Measurements from ENCODE around the gene MYO1D.

MYO1D gene

DNA sequence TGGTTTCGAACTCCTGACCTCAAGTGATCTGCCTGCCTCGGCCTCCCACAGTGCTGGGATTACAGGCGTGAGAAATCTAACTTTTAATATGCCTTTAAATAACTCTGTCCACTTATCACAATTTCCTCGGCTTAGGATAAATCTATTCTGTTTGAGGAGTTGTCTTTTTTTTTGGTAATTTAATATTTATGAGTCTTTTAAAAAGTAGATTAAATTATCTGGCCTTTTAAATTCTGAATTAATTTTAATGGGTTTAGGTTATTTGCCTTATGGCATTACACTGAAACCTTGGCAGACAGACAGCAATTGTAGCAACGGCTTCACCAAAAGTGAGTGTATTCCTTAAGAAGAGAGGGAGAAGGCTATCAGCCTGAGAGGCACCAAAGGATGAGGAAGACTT, 66.2 kb downstream of the MYO1D start:
- DNase-seq = no peak

DNA sequence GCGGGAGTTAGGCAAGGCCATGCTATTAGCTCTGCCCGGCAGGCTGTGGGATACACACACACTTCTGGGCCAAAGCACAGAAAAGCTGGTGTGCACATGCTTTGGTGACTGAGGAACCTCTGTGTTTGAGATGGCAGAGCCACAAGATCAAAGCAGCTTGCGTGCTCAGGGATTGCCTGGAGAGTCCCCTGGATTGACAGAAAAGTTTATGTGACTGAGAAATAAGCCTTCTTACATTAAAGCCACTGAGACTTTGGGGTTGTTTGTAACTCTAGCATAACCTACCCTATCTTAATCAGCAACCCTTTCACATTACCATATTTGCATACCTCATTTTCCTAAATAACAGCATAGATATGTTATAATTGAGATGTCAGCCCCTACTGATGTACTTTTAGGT, 69.3 kb downstream of the MYO1D start:
- DNase-seq = no peak

DNA sequence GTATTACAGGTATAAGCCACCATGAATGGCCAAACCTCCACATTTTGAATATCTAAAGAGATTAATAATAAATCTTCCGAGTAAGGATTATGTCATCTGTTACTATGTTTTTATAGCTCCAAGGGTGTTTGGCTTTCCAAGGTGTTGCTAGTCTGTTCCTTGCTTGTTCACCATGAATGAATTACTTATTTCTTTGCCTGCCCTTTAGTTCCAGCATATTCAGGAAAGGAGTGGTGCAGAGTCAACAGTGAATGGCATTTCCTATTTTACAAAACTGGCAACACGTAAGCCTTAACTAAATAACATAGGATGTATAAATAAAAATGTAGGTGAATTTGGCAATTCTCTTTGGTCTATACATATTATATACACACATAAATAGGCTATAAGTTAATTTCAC, 70.3 kb downstream of the MYO1D start:
- DNase-seq = no peak

DNA sequence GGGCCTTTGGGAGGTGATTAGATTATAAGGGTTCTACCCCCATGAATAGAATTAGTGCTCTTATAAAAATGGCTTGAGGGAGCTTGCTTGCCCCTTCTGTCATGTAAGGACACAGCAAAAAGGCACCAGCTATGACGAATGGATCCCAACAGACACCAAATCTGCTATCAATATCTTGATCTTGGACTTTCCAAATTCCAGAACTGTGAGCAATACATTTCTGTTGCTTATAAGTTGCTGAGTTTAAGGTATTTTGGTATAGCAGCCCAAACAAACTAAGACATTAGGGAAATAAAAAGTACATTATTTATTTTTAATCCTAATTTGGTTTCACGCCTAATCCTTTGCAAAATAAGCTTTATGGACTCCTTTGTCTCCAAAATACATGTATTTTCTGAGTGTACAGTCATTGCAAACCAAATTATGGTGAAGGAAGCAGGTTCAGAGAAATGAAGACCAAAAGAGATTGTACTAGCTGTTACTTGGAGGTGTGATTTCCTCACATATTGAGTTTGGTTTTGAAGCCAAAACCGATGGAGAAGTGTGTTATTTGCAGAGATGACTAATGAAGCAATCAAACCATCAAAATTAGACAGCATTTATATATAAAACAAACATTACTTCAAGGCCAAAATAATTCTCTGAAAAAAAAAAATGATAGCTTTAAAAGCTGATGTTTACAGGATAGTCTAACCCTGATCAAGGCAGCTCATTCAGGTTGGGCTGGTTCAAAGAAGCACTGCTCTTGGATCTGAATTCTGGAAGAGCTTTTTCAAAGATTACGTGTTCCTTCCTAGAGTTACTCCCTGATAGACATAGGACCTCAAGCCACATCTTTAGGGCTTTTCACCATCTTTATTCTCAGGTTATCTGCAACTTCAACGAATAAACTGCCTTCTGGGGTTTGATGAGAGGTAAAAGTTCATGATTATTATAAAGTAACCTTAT, 71.6 kb downstream of the MYO1D start:
- no peak for DNase-seq

DNA sequence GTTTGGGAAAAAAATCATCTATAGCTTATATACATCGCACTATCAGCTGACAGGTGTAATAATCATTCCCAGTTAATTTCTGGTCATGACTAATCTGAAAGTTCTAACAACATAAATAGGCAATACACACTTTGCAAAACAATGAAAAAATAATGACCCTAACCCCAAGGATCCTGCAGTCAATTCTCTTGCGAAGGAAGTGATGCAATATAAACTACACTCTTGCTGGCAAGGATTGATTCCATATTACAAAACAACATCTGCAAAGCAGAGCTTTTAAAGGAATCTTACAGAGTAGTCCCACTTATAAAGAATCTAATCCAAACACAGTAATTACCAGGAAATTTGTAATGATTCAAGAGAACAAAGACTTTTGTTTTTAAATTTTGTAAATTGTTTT, 73.4 kb downstream of the MYO1D start:
- DNase-seq = no peak

DNA sequence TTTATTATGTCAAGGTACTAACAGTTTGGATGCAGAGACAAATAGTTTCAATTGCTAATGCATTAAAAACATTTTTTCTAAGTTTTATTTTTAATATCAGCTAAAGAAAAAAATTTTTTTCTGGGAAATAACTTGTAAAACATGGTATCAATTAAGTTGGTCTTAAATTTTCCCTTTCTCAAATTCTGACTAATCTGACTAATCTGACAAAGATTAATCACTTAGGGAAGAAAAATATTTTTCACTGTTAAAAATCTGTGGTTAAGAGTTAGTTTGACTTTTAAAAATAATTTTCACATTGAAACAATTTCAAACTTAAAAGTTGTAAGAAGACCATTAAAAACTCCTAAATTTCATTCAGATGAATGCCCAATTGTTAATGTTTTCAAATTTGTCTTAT, 74.6 kb downstream of the MYO1D start:
- DNase-seq = no peak

DNA sequence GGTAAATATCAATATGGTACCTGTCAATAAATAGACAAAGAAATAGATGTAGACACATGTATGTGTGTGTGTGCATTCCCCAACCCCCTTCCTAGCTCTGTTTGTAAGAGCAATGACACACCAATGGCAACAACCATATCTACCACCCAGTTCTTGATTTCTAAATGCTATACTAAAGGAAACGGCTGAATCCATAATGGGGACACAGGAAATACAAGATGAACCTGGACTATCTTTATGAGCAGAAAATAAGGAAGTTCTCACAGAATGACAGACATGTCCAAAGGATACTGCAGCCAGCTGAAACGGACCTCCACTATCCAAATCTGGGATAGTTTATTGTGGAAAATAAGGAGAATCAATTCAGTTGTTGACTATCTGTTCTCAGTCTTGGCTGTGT, 75.3 kb downstream of the MYO1D start:
- no peak for DNase-seq

DNA sequence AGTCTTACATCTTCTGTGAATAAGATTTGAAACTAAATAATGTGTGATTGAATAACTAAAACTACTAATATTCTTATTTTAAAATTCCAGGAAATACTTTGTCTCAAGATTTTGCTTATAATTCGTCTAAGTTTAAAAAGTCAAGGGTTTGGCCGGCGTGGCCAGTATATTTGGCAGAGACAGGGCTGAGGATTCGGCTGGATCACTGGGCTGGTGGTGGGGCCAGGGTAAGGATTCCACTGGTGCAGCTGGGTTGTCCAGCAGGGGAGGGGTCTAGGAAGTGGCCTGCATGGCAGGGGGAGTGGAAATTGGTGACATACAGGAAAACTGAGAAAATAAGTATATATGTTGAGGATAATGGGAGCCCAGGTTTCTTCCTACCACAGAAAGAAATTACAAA, 75.7 kb downstream of the MYO1D start:
- no peak for DNase-seq

DNA sequence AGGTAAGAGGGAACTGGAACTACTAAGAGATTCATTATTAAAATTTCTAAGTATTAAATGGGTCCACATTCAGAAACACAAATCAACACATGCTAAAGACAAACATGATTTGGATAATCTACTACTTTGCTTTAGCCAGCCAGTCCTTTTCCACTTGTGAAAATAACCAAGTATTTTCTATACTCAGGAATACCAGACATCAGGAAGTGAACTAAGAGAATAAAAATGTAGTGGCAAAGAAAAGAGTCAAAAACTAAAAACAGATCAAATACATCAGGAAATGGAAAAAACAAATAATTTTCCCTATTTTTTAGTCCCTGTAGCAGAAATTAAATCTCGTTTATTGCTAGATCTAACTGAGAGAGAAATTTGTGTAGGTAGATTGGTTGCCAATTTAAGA, 78.0 kb downstream of the MYO1D start:
- DNase-seq = no peak

DNA sequence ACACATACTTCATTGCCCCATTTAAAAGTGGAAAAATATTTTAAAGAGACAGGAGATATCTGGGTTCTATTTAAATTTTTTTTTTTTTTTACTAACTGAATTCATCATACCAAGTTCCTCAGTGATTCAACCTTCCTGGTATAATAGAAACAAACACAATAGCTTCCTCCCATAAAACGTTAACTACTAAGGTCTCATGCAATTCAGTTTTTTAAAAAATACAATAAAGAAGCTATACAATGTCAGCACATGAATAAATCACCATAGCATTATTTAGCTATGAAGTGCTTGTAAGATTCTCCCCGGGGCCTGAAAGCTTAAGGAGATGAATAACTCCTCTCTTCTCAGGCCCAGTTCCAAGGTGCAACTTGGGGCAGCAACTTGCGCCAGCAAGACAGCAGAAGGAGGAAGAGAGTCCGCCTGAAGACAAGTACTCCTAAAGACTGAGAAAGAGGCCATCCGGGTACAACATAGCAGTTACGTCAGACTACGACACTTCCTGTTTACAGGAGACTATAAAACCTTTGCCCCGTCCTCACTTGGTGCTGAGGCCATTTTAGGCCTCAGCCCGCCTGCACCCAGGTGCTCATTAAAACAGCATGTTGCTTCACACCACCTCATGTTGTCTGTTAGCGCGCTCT, 81.5 kb downstream of the MYO1D start:
- no peak for DNase-seq

DNA sequence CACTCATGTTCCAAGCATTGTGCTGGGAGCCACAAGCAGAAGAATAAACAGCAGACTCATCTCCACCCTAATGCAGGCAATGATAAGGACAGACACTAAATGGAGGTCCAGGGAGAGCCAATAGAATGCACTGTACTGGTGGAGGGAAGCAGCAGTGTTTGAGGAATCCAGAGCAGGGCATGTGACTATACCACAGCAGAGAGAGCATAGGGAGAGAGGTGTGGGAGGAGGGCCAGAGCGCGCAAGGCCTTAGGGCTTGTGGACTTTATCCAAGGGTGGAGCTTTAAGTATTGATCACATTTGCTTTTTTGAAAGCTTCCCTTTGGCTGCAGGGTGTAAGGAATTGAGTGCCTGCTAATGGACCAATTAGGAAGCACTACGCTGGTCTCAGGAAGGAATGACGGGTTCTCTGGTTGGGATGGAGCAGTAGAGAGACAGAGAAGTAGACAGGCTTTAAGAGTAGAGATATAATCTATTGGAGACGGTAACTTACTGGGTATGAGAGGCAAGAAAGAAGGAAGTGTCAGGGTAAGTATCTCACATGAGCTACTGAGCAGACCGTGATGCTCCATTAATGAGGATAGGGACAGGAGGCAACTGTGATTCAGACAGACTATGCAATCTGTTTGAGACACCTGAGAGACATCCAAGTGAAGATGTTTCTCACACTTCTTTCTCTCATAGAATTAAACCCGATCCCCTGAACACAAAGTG, 82.2 kb downstream of the MYO1D start:
- DNase-seq = no peak

DNA sequence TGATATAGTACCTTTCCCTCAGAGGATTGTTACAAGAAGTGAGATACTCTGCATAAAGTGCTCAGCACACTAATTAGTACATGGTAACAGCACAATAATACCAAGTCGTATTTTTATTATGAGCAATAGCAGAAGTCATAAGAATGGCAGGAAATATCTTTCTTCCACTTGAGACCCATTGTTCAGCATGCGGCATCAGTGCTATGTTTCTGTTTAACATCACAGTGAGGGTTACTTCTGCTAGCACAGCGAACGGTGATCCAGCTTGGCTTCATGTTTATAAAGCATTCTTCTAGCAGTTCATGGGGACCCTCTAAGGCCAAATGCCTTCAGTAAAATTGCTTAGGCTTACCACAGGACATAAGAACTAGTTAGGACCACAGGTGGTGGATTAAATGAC, 83.1 kb downstream of the MYO1D start:
- no peak for DNase-seq

DNA sequence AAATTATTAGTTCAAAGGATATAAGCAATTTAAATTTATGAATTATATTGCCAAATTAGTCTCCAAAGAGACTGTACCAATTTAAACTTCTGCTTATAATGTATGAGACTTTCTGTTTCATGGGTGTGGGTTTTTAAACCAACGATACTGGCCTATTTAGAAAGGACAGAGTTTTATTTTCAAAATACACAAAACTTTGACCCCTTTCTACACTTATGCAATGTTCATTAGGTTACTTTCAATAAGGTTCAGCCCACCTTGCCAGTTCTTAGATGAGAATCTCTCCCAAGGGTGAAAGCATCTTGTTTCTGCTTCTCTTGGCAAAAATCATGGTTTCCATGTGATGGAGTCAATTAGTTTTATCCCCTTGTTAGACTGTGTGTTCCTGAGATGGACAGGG, 84.7 kb downstream of the MYO1D start:
- no peak for DNase-seq

DNA sequence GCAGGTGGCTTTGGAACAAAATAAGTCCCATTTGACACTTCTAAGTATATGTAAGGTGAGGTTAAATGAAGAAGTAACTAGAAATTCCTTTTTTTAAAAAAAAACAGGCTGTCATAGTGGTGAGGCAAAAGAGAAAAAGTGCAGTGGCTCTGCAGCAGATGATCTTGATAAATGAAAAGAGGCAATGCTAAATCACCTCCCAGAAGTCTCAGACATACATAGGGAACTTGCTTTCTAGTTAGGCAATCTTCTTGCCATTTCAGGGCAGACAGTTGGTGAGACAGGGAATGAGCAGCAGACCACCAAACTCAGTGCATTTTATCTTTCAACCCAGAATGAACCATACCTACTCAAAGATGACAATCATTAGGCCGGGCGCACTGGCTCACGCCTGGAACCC, 90.8 kb downstream of the MYO1D start:
- no peak for DNase-seq

DNA sequence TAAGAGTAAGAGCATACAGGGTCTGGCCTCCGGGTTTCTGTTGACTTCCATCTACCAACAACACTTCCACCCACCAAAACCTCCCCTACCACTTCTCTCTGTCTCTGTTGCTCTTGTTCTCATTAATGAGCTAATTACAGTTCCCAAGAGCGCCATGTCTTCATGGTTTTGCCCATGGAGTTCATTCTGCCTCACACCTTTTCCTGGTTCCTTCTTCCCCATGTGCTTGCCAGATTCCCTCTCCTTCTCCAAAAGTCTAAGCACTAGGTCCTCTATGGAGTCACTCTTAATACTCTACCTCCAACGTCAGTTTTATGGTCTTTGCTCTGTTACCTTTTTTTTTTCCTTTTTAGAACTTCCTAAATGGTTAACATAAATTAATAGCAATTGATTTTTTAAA, 92.8 kb downstream of the MYO1D start:
- no peak for DNase-seq

DNA sequence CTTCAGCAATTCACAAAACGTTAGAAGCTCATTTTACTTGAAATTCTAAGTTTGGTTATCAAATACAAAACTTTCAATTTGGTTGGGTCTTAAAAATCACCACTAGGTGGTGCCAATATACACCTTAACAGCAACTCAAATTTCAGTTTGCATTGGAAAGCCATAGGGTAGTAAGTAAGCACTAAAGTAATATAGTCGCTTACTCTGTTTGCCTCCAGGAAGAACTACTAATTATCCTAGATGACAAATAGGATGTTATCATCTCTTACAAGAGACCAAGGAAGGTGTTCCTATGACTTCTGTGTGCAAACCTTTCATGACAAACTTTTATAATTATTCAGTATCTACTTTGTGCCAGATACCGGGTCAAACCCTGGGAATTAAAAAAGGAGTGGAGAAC, 93.3 kb downstream of the MYO1D start:
- no peak for DNase-seq

DNA sequence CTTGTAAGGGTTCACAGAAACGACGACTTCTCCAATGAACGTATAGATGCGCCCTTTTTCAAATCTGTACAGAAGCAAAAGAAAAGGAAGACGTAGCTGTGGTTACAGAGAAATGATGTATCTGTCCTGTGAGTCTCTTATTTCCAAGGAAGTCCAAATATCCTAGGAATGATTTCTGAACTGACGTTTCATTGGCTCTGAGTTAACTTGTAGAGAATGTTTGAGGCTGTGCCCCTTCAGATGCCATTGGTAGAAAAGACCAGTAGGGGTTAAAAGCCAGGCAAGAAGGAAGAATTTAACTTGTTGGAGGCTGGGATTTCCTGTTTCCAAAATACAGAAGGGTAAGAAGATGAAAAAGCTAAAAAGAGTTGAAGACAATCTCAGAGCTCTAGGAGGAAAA, 96.2 kb downstream of the MYO1D start:
- DNase-seq = no peak

DNA sequence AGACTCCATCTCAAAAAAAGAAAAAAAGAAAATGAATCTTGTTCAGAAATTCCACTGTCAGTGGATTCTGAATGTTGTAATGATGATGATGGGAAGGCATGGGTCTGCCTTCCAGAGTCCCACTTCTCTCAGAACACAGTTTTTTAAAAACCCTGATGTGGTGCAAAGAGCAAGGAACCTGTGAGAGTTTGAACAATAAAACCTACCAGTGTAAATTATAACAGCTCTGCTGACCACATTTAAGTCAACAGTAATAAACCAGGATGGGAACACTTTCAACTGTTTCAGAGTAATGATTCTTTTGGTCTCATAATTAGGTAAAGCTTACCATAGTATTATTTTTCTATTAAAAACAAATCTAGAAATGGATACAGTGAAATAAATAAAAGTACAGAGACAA, 99.0 kb downstream of the MYO1D start:
- no peak for DNase-seq

DNA sequence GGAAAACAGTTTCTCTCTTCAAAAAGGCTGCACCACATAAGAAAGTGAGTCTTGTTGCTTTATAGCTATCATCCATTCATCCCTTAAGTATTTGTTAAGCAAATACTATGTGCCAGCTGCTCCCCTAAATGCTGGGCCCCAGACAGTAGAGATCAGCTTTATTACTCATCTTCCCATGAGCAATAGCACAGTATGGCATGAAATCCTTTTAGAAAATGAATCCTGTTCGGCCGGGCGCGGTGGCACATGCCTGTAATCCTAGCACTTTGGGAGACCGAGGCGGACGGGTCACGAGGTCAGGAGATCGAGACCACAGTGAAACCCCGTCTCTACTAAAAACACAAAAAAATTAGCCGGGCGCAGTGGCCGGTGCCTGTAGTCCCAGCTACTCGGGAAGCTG, 99.5 kb downstream of the MYO1D start:
- no peak for DNase-seq

DNA sequence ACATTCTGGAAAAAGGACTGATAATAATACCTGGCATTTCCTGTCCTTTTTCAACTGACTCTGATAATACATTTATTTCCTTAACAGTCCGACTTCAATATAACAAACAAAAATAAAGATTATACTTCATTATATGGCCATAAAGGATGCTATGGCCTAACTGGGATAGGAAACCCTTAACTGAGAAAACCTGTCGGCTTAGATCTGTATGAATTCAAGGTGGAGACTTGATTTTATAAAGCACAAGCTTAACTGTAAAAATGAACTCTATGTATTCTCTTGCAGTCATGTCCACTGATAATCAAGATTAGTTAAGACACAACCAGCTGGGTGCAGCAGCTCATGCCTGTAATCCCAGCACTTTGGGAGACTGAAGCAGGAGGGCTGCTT, 102.2 kb downstream of the MYO1D start:
- DNase-seq = no peak

DNA sequence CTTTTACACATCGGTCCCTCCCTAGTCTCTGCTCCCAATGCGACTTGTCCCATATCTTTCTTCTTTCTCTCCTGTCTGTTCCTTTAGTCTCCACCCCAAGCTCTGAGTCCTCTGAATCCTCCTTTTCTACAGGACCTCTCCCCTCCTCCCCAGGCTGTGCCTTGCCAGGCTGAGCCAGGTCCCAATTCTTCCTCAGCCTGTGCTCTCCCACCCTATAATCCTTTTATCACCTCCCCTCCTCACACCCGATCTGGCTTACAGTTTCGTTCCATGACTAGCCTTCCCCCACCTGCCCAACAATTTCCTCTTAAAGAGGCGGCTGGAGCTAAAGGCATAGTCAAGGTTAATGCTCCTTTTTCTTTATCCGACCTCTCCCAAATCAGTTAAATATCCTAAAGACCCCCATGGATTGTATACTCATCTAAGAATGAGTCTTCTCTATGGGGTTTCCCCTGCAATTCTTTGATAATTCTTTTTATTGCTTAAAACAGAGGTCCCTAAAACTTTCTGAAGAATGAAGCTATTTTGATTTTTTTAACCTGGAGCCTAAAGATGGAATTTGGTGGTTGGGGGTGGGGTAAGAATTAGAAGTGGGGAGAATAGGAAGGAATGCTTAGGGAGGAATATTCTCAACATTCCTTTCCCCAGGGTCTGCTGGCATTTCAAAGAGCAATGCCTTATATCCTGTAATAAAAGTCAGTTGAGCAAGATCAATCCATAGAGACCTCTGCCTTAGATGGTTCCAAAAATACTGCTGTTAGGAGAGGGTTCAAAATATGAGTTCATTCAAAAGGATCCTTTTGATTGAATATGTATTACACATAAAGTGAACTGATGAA, 102.8 kb downstream of the MYO1D start:
- DNase-seq = no peak

DNA sequence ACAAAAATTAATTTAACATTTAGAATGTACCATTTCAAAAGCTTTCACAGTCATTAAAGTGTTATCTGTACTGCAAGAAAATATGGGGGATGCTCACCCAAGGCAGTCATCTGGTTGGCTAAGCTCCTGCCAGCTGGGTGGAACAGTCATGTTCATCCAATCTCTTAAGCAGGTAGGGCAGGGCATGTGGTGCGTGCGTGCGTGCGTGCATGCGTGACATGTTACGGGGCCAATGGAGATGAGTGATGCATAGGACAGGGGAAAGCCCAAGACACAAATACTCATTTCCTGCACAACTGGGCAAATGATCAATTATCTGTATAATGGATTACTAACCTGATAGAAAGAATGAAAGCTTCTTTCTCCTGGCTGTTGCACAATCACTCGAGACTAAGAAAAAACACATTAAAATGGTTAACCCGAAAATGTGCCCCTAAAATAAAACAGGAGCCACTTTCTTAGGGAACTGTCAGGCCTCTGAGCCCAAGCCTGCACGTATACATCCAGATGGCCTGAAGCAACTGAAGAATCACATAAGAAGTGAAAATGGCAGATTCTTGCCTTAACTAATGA, 104.4 kb downstream of the MYO1D start:
- no peak for DNase-seq

DNA sequence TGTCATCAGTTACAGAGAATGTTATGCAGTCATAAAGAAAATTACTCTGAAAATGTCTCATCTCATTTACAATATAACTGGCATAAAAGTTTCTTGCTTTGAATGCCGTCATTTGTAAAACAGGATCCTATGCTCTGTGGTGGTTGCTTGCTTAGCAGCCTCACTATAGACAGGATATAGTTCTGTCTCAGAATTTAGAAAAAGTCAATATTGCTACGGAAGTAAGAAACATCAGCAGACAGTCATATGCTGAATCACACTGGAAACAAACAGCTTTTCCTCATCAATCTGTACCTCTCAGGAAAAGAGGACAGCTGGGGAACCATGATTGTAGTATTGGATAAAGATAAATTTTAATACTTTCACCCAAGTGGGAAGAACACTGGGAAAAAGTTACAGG, 105.5 kb downstream of the MYO1D start:
- DNase-seq = no peak

Data from left hindlimb (tissue), 1 donor.